HG03280 (cell line): ENCODE measurements around the gene LDB2.

Source experiments
- ATAC-seq: cut with Tn5 transposase; IDR thresholded peaks from one replicate; pipeline ENCODE4 v1.9.1; 2021; ENCODE audit warnings: mild to moderate bottlenecking, moderate library complexity; ENCODE audit not compliant: unreplicated experiment

Gene LDB2

GRCh38 chr4:16516796-16517439 is 381.5 kb downstream of the LDB2 start:
- no peak for ATAC-seq

- no peak for ATAC-seq
Measured at GRCh38 chr4:16513876-16514275, 384.6 kb downstream of the LDB2 start.

- ATAC-seq: no peak
Measured at GRCh38 chr4:16508968-16509367, 389.5 kb downstream of the LDB2 start.

GRCh38 chr4:16505726-16506125 is 392.7 kb downstream of the LDB2 start:
- no peak for ATAC-seq

- ATAC-seq: no peak
Measured at GRCh38 chr4:16505267-16505666, 393.2 kb downstream of the LDB2 start.

- no peak for ATAC-seq
Measured at GRCh38 chr4:16503421-16504100, 394.9 kb downstream of the LDB2 start.

- no peak for ATAC-seq
Measured at GRCh38 chr4:16498978-16499377, 399.5 kb downstream of the LDB2 start.

- no peak for ATAC-seq
Measured at GRCh38 chr4:16496501-16496900, 401.9 kb downstream of the LDB2 start.

GRCh38 chr4:16492872-16493271 is 405.6 kb downstream of the LDB2 start:
- no peak for ATAC-seq

GRCh38 chr4:16489226-16489625 is 409.2 kb downstream of the LDB2 start:
- ATAC-seq: no peak

- no peak for ATAC-seq
Measured at GRCh38 chr4:16488084-16488483, 410.4 kb downstream of the LDB2 start.

- no peak for ATAC-seq
Measured at GRCh38 chr4:16484711-16485110, 413.7 kb downstream of the LDB2 start.

GRCh38 chr4:16483540-16483939 is 414.9 kb downstream of the LDB2 start:
- ATAC-seq: no peak

GRCh38 chr4:16480011-16480410 is 418.4 kb downstream of the LDB2 start:
- ATAC-seq: no peak

GRCh38 chr4:16472537-16472936 is 425.9 kb downstream of the LDB2 start:
- ATAC-seq: no peak

- ATAC-seq: no peak
Measured at GRCh38 chr4:16467061-16467460, 431.4 kb downstream of the LDB2 start.

- ATAC-seq: no peak
Measured at GRCh38 chr4:16466581-16466980, 431.9 kb downstream of the LDB2 start.

GRCh38 chr4:16464651-16465050 is 433.8 kb downstream of the LDB2 start:
- no peak for ATAC-seq

GRCh38 chr4:16462656-16463055 is 435.8 kb downstream of the LDB2 start:
- no peak for ATAC-seq

GRCh38 chr4:16461362-16461761 is 437.1 kb downstream of the LDB2 start:
- no peak for ATAC-seq

- ATAC-seq: no peak
Measured at GRCh38 chr4:16457944-16458343, 440.5 kb downstream of the LDB2 start.
